Central memory CD4-positive, alpha-beta T cell (primary cell): ENCODE data around the gene TMA7.
"Not testable (repeated sequence)": the region's sequence is repeated elsewhere in the genome, so short reads cannot be mapped to it uniquely, and the experiment has no call there.

Experiments used
- DNase-seq: peaks from one replicate; pipeline ENCODE4 v3.0.0; 2022

TMA7 gene

GRCh38 chr3:48469046-48469915, 29.2 kb downstream of the TMA7 start:
- no peak for DNase-seq

- no peak for DNase-seq
These were observed 30.2 kb downstream of the TMA7 start for GRCh38 chr3:48470286-48470685.

GRCh38 chr3:48472673-48472922, 32.5 kb downstream of the TMA7 start:
- DNase-seq, result no peak

- peak; percentile 96 for DNase-seq
These were observed 33.0 kb downstream of the TMA7 start for GRCh38 chr3:48472923-48473616.

GRCh38 chr3:48473617-48473952, 33.5 kb downstream of the TMA7 start:
- no peak for DNase-seq

GRCh38 chr3:48474031-48474430, 34.0 kb downstream of the TMA7 start:
- not testable (repeated sequence) for DNase-seq

- DNase-seq, result no peak
These were observed 34.6 kb downstream of the TMA7 start for GRCh38 chr3:48474619-48475018.

- DNase-seq, result no peak
These were observed 35.1 kb downstream of the TMA7 start for GRCh38 chr3:48475188-48475587.

GRCh38 chr3:48476426-48477053, 36.5 kb downstream of the TMA7 start:
- DNase-seq, result no peak

GRCh38 chr3:48477959-48478520, 38.0 kb downstream of the TMA7 start:
- DNase-seq, result no peak

- peak; percentile 87 for DNase-seq
These were observed 38.8 kb downstream of the TMA7 start for GRCh38 chr3:48478626-48479555.

- not testable (repeated sequence) for DNase-seq
These were observed 40.8 kb downstream of the TMA7 start for GRCh38 chr3:48480891-48481290.

GRCh38 chr3:48482822-48483221, 42.8 kb downstream of the TMA7 start:
- DNase-seq, result not testable (repeated sequence)

- DNase-seq, result no peak
These were observed 46.9 kb downstream of the TMA7 start for GRCh38 chr3:48486952-48487351.

GRCh38 chr3:48492461-48493202, 52.6 kb downstream of the TMA7 start:
- no peak for DNase-seq

GRCh38 chr3:48493203-48493501, 53.1 kb downstream of the TMA7 start:
- DNase-seq, result no peak
